Measurements from ENCODE around the gene ACOXL.

The ACOXL gene

GRCh38 chr2:110810404-110810803, 78.0 kb downstream of the ACOXL start:
- Histone ChIP-seq H3K27ac (ENCODE audit: low read depth, low read length, poor library complexity, severe bottlenecking) (no peak overlapping the region), H3K36me3 (ENCODE audit: insufficient read depth, low read length) (no peaks in the 10 kb centered on the region), H3F3A (ENCODE audit: insufficient read depth, low read length) (no peaks in the 10 kb centered on the region), H3K27me3 (ENCODE audit: insufficient read depth, low read length) (no peaks in the 10 kb centered on the region), H2AFZ (ENCODE audit: low read length) (no peak overlapping the region), H3K4me3 (ENCODE audit: low read depth, low read length, poor library complexity, severe bottlenecking) (no peak overlapping the region), H3K4me2 (ENCODE audit: low read length) (no peak overlapping the region), H3K79me2 (ENCODE audit: insufficient read depth, low read length) (no peaks in the 10 kb centered on the region), H3K4me1 (ENCODE audit: insufficient read depth, low read length, severe bottlenecking) (no peaks in the 10 kb centered on the region), H3K9ac (ENCODE audit: low read length) (no peak overlapping the region), H3K9me2 (ENCODE audit: low read depth, low read length) (no peaks in the 10 kb centered on the region), H4K20me1 (ENCODE audit: insufficient read depth, low read length) (no peaks in the 10 kb centered on the region), H3K9me3 (ENCODE audit: low read length) (no peaks in the 10 kb centered on the region)
- TF ChIP-seq EZH2 (IDR thresholded peaks at IDR 0.05; ENCODE audit: borderline replicate concordance, low read length): no peak
- TF ChIP-seq CTCF (IDR thresholded peaks at IDR 0.05; ENCODE audit: low read length): no peak

- H3K9me3 ChIP-seq (ENCODE audit: low read length): no peaks in the 10 kb centered on the region
- no peaks in the 10 kb centered on the region for H3F3A ChIP-seq (ENCODE audit: insufficient read depth, low read length)
- H3K4me3 ChIP-seq (ENCODE audit: low read depth, low read length, poor library complexity, severe bottlenecking): no peak overlapping the region
- H3K27me3 ChIP-seq (ENCODE audit: insufficient read depth, low read length): no peaks in the 10 kb centered on the region; the same call in 1 of the 2 replicates
- H3K36me3 ChIP-seq (ENCODE audit: insufficient read depth, low read length): no peaks in the 10 kb centered on the region
- H3K9me2 ChIP-seq (ENCODE audit: low read depth, low read length): no peaks in the 10 kb centered on the region
- no peak for TF ChIP-seq EZH2 (IDR thresholded peaks at IDR 0.05; ENCODE audit: borderline replicate concordance, low read length)
- TF ChIP-seq CTCF (IDR thresholded peaks at IDR 0.05; ENCODE audit: low read length): no peak
- no peaks in the 10 kb centered on the region for H3K79me2 ChIP-seq (ENCODE audit: insufficient read depth, low read length)
- H4K20me1 ChIP-seq (ENCODE audit: insufficient read depth, low read length): no peaks in the 10 kb centered on the region
- no peak overlapping the region for H3K27ac ChIP-seq (ENCODE audit: low read depth, low read length, poor library complexity, severe bottlenecking)
- H3K4me2 ChIP-seq (ENCODE audit: low read length): no peak overlapping the region
- H3K9ac ChIP-seq (ENCODE audit: low read length): no peak overlapping the region
- H2AFZ ChIP-seq (ENCODE audit: low read length): no peak overlapping the region
- no peaks in the 10 kb centered on the region for H3K4me1 ChIP-seq (ENCODE audit: insufficient read depth, low read length, severe bottlenecking)
These were observed 80.6 kb downstream of the ACOXL start for GRCh38 chr2:110812726-110813645.

GRCh38 chr2:110813896-110814295, 81.5 kb downstream of the ACOXL start:
- no peak for TF ChIP-seq EZH2 (IDR thresholded peaks at IDR 0.05; ENCODE audit: borderline replicate concordance, low read length)
- no peak for TF ChIP-seq CTCF (IDR thresholded peaks at IDR 0.05; ENCODE audit: low read length)
- H3K79me2 ChIP-seq (ENCODE audit: insufficient read depth, low read length): no peaks in the 10 kb centered on the region
- no peaks in the 10 kb centered on the region for H3K4me1 ChIP-seq (ENCODE audit: insufficient read depth, low read length, severe bottlenecking)
- H3K27ac ChIP-seq (ENCODE audit: low read depth, low read length, poor library complexity, severe bottlenecking): no peak overlapping the region
- H3K9me2 ChIP-seq (ENCODE audit: low read depth, low read length): no peaks in the 10 kb centered on the region
- no peaks in the 10 kb centered on the region for H3F3A ChIP-seq (ENCODE audit: insufficient read depth, low read length)
- no peak overlapping the region for H3K4me2 ChIP-seq (ENCODE audit: low read length)
- no peaks in the 10 kb centered on the region for H3K36me3 ChIP-seq (ENCODE audit: insufficient read depth, low read length)
- no peak overlapping the region for H3K9ac ChIP-seq (ENCODE audit: low read length)
- no peak overlapping the region for H2AFZ ChIP-seq (ENCODE audit: low read length)
- no peaks in the 10 kb centered on the region for H3K9me3 ChIP-seq (ENCODE audit: low read length)
- H3K4me3 ChIP-seq (ENCODE audit: low read depth, low read length, poor library complexity, severe bottlenecking): no peak overlapping the region
- H3K27me3 ChIP-seq (ENCODE audit: insufficient read depth, low read length): no peaks in the 10 kb centered on the region; the same call in 1 of the 2 replicates
- H4K20me1 ChIP-seq (ENCODE audit: insufficient read depth, low read length): no peaks in the 10 kb centered on the region
